OCI-LY7 (cell line): ENCODE measurements around the gene KLF16. TPM values are rescaled to one million over a fixed set of nuclear protein-coding genes. Genes with fewer than 3 reads are reported as not detected.

ENCODE experiments used
- BruUV-seq: library from RNA; stranded (reverse); fragments of 400-500 nt; replicated peaks from 2 replicates; lab custom pipeline; 2021; lab: Mats Ljungman, UMichigan
- CTCF ChIA-PET: fragments of 300-600 bp; sonication (Branson Sonifier 250); formaldehyde crosslinking; loops from one replicate; lab custom pipeline; 2022; ENCODE audit warnings: antibody characterized with exemption; ENCODE audit not compliant: unreplicated experiment; lab: Charles Lee
- POLR2A ChIA-PET: fragments of 300-600 bp; sonication (Branson Sonifier 250); formaldehyde crosslinking; loops from one replicate; lab custom pipeline; 2022; ENCODE audit warnings: antibody characterized with exemption; lab: Charles Lee
- DNase-seq: peaks from one replicate; pipeline ENCODE4 v3.0.0-alpha.2; 2015; ENCODE audit warnings: low spot score
- H2AFZ ChIP-seq: fragments of 200-600 bp; sonication (generic), shearing (Covaris generic); 2 replicates; pipeline ENCODE4 v1.6.1; 2014; ENCODE audit warnings: mild to moderate bottlenecking, antibody characterized with exemption, low read length, moderate library complexity
- H3K27ac ChIP-seq: fragments of 200-600 bp; sonication (generic); 2 replicates; pipeline ENCODE4 v1.5.1; 2014; ENCODE audit warnings: mixed run types, low read depth, mild to moderate bottlenecking, moderate library complexity, low read length, inconsistent platforms; ENCODE audit not compliant: poor library complexity, severe bottlenecking
- H3K36me3 ChIP-seq: fragments of 200-600 bp; sonication (generic); 2 replicates; pipeline ENCODE4 v1.6.1; 2014; ENCODE audit warnings: mild to moderate bottlenecking, antibody characterized with exemption, low read length, moderate library complexity, mixed read lengths; ENCODE audit not compliant: insufficient read depth
- H3K4me1 ChIP-seq: fragments of 200-600 bp; sonication (generic); 2 replicates; pipeline ENCODE4 v1.5.1; 2014; ENCODE audit warnings: mild to moderate bottlenecking, low read length; ENCODE audit not compliant: insufficient read depth, poor library complexity, severe bottlenecking
- H3K4me2 ChIP-seq: fragments of 200-600 bp; sonication (generic); 2 replicates; pipeline ENCODE4 v1.6.1; 2014; ENCODE audit warnings: mild to moderate bottlenecking, low read length
- H3K4me3 ChIP-seq: fragments of 200-600 bp; sonication (generic); 2 replicates; pipeline ENCODE4 v1.5.1; 2014; ENCODE audit warnings: mild to moderate bottlenecking, low read depth, low read length; ENCODE audit not compliant: poor library complexity, severe bottlenecking
- H3K79me2 ChIP-seq: fragments of 200-600 bp; sonication (generic); 2 replicates; pipeline ENCODE4 v1.6.1; 2016; ENCODE audit warnings: low read depth, mild to moderate bottlenecking, low read length, moderate library complexity, mixed read lengths; ENCODE audit not compliant: insufficient read depth
- H3K9me2 ChIP-seq: fragments of 200-600 bp; sonication (generic); 2 replicates; pipeline ENCODE4 v1.6.1; 2016; ENCODE audit warnings: mild to moderate bottlenecking, low read length, mixed read lengths; ENCODE audit not compliant: insufficient read depth
- H3K9me3 ChIP-seq: fragments of 200-600 bp; sonication (generic); 2 replicates; pipeline ENCODE4 v1.6.1; 2014; ENCODE audit warnings: mild to moderate bottlenecking, mixed run types, low read length, mixed read lengths
- H4K20me1 ChIP-seq: fragments of 200-600 bp; sonication (generic); 2 replicates; pipeline ENCODE4 v1.6.1; 2014; ENCODE audit warnings: mild to moderate bottlenecking, antibody characterized with exemption, low read length, moderate library complexity, mixed read lengths; ENCODE audit not compliant: insufficient read depth
- EZH2phosphoT487 ChIP-seq: fragments of 200-600 bp; sonication (generic); IDR thresholded peaks from 2 replicates; pipeline ENCODE4 v1.6.1; 2018; ENCODE audit warnings: low read depth, borderline replicate concordance, mild to moderate bottlenecking, mixed run types, antibody characterized with exemption, low read length, moderate library complexity, mixed read lengths
- intact Hi-C: fragments of 100-400 bp; cut with micrococcal nuclease; formaldehyde crosslinking; loops from one replicate; pipeline ENCODE4 v1.10.0; 2022; ENCODE audit not compliant: unreplicated experiment
- total RNA-seq, 2 experiments: library from RNA; depleted of rRNA in 1 of 2; stranded (reverse); fragments of >200 nt in 1 of 2; shearing (Covaris generic) in 1 of 2; gene quantifications; 2 replicates each; pipeline ENCODE4 v1.2.3, GENCODE V29; 2014 to 2022
- TF ChIP-seq, protein P1 (sequence below): fragments of 200-600 bp; sonication (generic); conservative IDR thresholded peaks from 2 replicates; pipeline ENCODE4 v1.5.1; 2014; ENCODE audit warnings: mild to moderate bottlenecking, antibody characterized with exemption, low read length, moderate library complexity, mixed read lengths

KLF16 gene
- total RNA-seq, 2 experiments from 2014 or later = 9.6 to 44.4 TPM

DNA sequence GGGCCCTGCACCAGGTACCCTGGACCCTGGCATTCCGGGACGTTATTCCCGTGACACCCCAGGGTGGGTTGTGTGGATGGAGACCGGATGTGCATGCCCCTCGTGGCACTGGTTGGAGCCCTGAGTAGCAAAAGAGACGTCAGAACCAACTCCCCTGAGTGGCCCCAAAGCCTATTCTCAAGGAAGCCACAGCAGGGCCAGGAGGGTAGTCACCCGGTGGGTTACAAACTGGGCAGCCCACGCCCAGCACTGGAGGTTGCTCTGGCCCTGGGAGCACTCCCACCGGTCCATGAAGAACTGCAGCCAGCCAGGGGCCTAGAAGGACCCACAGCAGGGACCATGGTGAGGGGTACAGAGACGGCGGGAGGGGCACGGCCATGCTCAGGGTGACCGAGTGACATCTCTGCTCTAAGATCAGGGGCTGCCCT is 7.5 kb downstream of the KLF16 start:
- intact Hi-C loops = no loop called here
- TF ChIP-seq, protein P1, sequence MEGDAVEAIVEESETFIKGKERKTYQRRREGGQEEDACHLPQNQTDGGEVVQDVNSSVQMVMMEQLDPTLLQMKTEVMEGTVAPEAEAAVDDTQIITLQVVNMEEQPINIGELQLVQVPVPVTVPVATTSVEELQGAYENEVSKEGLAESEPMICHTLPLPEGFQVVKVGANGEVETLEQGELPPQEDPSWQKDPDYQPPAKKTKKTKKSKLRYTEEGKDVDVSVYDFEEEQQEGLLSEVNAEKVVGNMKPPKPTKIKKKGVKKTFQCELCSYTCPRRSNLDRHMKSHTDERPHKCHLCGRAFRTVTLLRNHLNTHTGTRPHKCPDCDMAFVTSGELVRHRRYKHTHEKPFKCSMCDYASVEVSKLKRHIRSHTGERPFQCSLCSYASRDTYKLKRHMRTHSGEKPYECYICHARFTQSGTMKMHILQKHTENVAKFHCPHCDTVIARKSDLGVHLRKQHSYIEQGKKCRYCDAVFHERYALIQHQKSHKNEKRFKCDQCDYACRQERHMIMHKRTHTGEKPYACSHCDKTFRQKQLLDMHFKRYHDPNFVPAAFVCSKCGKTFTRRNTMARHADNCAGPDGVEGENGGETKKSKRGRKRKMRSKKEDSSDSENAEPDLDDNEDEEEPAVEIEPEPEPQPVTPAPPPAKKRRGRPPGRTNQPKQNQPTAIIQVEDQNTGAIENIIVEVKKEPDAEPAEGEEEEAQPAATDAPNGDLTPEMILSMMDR = no peak
- no peak for TF ChIP-seq EZH2phosphoT487
- Histone ChIP-seq H3K9me2 (no peaks in the 10 kb centered on the region), H3K27ac (peak overlapping the region; percentile 86), H3K4me2 (peak overlapping the region; percentile 98), H4K20me1 (peaks cover 15% of the 10 kb centered on the region), H3K36me3 (peaks cover 21% of the 10 kb centered on the region), H3K4me1 (peaks cover 79% of the 10 kb centered on the region), H3K9me3 (no peaks in the 10 kb centered on the region), H2AFZ (no peak overlapping the region), H3K4me3 (peak overlapping the region; percentile 68), H3K79me2 (peaks cover 77% of the 10 kb centered on the region)
- CTCF ChIA-PET = no interaction called here
- peak; percentile 37 for DNase-seq
- POLR2A ChIA-PET = interaction anchor here (1.8 kb wide), 1 partner anchor 20 kb away, joined by 6 read pairs; no protein-coding TSS in a partner anchor
- no TSS peak for BruUV-seq

DNA sequence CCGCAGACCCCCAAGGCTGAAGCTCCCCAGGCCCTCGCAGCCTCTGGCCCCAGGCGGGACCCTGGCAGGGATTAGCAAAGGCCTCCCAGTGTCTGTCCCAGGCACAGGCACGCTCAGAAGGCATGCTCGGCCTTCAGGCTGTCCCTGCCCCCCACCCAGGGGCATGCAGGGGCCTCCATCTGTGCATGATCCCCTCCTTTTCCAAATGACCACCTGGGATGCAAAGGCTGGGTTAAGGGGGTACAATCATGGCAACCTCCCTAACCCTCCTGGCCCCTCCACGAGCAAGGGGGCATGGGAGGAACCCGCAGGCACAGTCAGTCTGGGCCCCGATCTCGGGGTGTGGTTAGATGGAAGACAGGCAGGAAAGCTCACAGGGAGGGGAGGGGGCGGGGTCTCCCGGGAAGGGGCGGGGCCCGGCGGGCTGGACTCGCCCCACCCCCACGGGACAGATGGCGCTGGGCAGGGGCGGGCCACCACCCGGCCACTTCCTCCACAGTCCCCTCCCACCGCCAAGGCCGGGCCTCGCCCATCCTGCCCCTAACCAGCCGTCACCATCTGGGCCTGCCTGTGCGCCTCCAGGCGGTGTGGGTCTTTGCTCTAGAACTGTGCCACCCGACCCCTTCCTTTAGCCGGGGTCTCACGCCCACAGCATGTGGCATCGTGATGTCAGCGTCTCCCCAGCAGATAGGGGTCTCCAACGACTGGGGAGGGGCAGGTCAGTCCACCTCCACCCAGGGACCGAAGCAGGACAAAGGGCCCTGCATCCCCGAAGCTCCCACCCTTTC is 8.1 kb downstream of the KLF16 start:
- intact Hi-C loops = no loop called here
- CTCF ChIA-PET = interaction anchor here (0.6 kb wide), 1 partner anchor 401 kb away, joined by 6 read pairs; the partner anchor contains the start of gene JSRP1
- Histone ChIP-seq H3K9me3 (no peaks in the 10 kb centered on the region), H4K20me1 (peaks cover 11% of the 10 kb centered on the region; the same call in 1 of the 2 replicates), H3K27ac (peak overlapping the region; percentile 86), H2AFZ (no peak overlapping the region), H3K4me1 (peaks cover 73% of the 10 kb centered on the region), H3K79me2 (peaks cover 71% of the 10 kb centered on the region), H3K9me2 (no peaks in the 10 kb centered on the region), H3K4me3 (peak overlapping the region; percentile 68), H3K4me2 (peak overlapping the region; percentile 98), H3K36me3 (peaks cover 24% of the 10 kb centered on the region)
- POLR2A ChIA-PET = interaction anchor here (0.6 kb wide), 1 partner anchor 11 kb away, joined by 4 read pairs; no protein-coding TSS in a partner anchor
- BruUV-seq = no TSS peak
- DNase-seq = peak; percentile 82
- no peak for TF ChIP-seq EZH2phosphoT487
- TF ChIP-seq, protein P1 = no peak
